GM12878 (cell line): ENCODE results near the gene COL18A1. TPM values are rescaled to one million over a fixed set of nuclear protein-coding genes. Genes with fewer than 3 reads are reported as not detected.

Source experiments
- ATAC-seq: fragments of 200-7000 bp; cut with Tn5 transposase; 3 replicates; pipeline ENCODE4 v1.9.1; 2020; ENCODE audit warnings: mild to moderate bottlenecking, moderate library complexity
- BruUV-seq: library from RNA; stranded (reverse); fragments of 400-500 nt; replicated peaks from 2 replicates; lab custom pipeline; 2021; lab: Mats Ljungman, UMichigan
- CTCF ChIA-PET: fragments of 300-600 bp; sonication (Branson Sonifier 250); formaldehyde crosslinking; extraction: SDS; loops from one replicate; lab custom pipeline; 2021; ENCODE audit warnings: inconsistent platforms; lab: Yijun Ruan, JAX
- POLR2A ChIA-PET: fragments of 350-600 bp; formaldehyde crosslinking; extraction: SDS; loops from one replicate; lab custom pipeline; 2021; ENCODE audit warnings: inconsistent platforms; lab: Charles Lee
- RAD21 ChIA-PET: fragments of 300-600 bp; sonication (Branson Sonifier 250); formaldehyde crosslinking; loops from one replicate; lab custom pipeline; 2023; ENCODE audit warnings: antibody characterized with exemption; ENCODE audit not compliant: unreplicated experiment; lab: Charles Lee
- SMC1A ChIA-PET: fragments of 300-600 bp; sonication (Branson Sonifier 250); formaldehyde crosslinking; loops from one replicate; lab custom pipeline; 2023; ENCODE audit not compliant: unreplicated experiment, uncharacterized antibody; lab: Charles Lee
- DNase-seq: peaks from one replicate; pipeline ENCODE4 v3.0.0-alpha.2; 2011; ENCODE audit warnings: low read depth, low spot score
- FAIRE-seq: peaks from 3 replicates; lab custom pipeline; 2011; peaks lifted over from hg19 to GRCh38; lab: Jason Lieb, UNC
- H2AFZ ChIP-seq: 2 replicates; pipeline ENCODE4 v1.6.0; 2011; ENCODE audit warnings: low read depth, low read length, control low read depth; ENCODE audit not compliant: control insufficient read depth
- H3K27ac ChIP-seq: 2 replicates; pipeline ENCODE4 v1.5.1; 2011; ENCODE audit warnings: control low read depth; ENCODE audit not compliant: control insufficient read depth, insufficient read depth
- H3K27me3 ChIP-seq, 2 experiments: replicated peaks in 1 of 2; 2 replicates each; pipeline versions ENCODE4 v1.6.0 to v1.6.1; 2011; ENCODE audit warnings: low read length in 1 of 2; ENCODE audit not compliant: control insufficient read depth in 2 of 2, insufficient read depth in 2 of 2
- H3K36me3 ChIP-seq, 2 experiments: 2 replicates each; pipeline ENCODE4 v1.5.1; 2011; ENCODE audit warnings: low read length in 1 of 2; ENCODE audit not compliant: control insufficient read depth in 2 of 2, insufficient read depth in 2 of 2
- H3K4me1 ChIP-seq: 2 replicates; pipeline ENCODE4 v1.6.1; 2011; ENCODE audit warnings: mild to moderate bottlenecking, low read length, moderate library complexity, mixed read lengths; ENCODE audit not compliant: control insufficient read depth, insufficient read depth
- H3K4me2 ChIP-seq: 2 replicates; pipeline ENCODE4 v1.6.0; 2011; ENCODE audit warnings: control low read depth; ENCODE audit not compliant: control insufficient read depth, insufficient read depth
- H3K4me3 ChIP-seq: fragments of 200-600 bp; sonication (generic); 2 replicates; pipeline ENCODE4 v1.5.1; 2016
- H3K79me2 ChIP-seq: 2 replicates; pipeline ENCODE4 v1.6.0; 2011; ENCODE audit warnings: low read length; ENCODE audit not compliant: control insufficient read depth, insufficient read depth
- H3K9ac ChIP-seq: 2 replicates; pipeline ENCODE4 v1.8.0; 2011; ENCODE audit warnings: low read length, control low read depth, mixed read lengths; ENCODE audit not compliant: control insufficient read depth, insufficient read depth
- H3K9me3 ChIP-seq: replicated peaks from 3 replicates; pipeline ENCODE4 v1.5.1; 2011; ENCODE audit warnings: mild to moderate bottlenecking, low read length; ENCODE audit not compliant: control insufficient read depth, insufficient read depth
- H4K20me1 ChIP-seq: 2 replicates; pipeline ENCODE4 v1.6.0; 2011; ENCODE audit not compliant: control insufficient read depth, insufficient read depth
- CHD1 ChIP-seq: IDR thresholded peaks from 2 replicates; pipeline ENCODE4 v1.6.1; 2012; ENCODE audit warnings: low read depth, low read length, improper control_type of control experiment
- EZH2 ChIP-seq: IDR thresholded peaks from 2 replicates; pipeline ENCODE4 v1.6.1; 2012; ENCODE audit warnings: low read depth, mild to moderate bottlenecking, control low read depth, inconsistent platforms, low read length, borderline replicate concordance; ENCODE audit not compliant: control insufficient read depth
- HDGF ChIP-seq: fragments of 450-650 bp; IDR thresholded peaks from 2 replicates; pipeline ENCODE4 v1.6.1; 2016; ENCODE audit warnings: antibody characterized with exemption
- HSF1 ChIP-seq: fragments of 150-350 bp; IDR thresholded peaks from 2 replicates; pipeline ENCODE4 v1.6.1; 2014; ENCODE audit warnings: mild to moderate bottlenecking, low read depth, low read length
- IKZF1 ChIP-seq: fragments of 450-650 bp; conservative IDR thresholded peaks from 2 replicates; pipeline ENCODE4 v1.6.1; 2017; ENCODE audit warnings: antibody characterized with exemption, mild to moderate bottlenecking
- PAX5 ChIP-seq: IDR thresholded peaks from 2 replicates; pipeline ENCODE4 v1.6.1; 2011; ENCODE audit warnings: low read depth, low read length, borderline replicate concordance
- PAX8 ChIP-seq: fragments of 450-650 bp; IDR thresholded peaks from 2 replicates; pipeline ENCODE4 v1.6.1; 2017; ENCODE audit warnings: mild to moderate bottlenecking, moderate library complexity
- PBX3 ChIP-seq: IDR thresholded peaks from 2 replicates; pipeline ENCODE4 v1.6.1; 2011; ENCODE audit warnings: mild to moderate bottlenecking, low read depth, low read length, moderate library complexity; ENCODE audit not compliant: insufficient replicate concordance
- PKNOX1 ChIP-seq: fragments of 450-650 bp; IDR thresholded peaks from 2 replicates; pipeline ENCODE4 v1.6.1; 2016; ENCODE audit warnings: mild to moderate bottlenecking
- POLR2AphosphoS5 ChIP-seq: IDR thresholded peaks from 2 replicates; pipeline ENCODE4 v1.6.1; 2011; ENCODE audit warnings: mild to moderate bottlenecking, low read length, inconsistent platforms
- SP1 ChIP-seq: IDR thresholded peaks from one replicate; pipeline ENCODE4 v1.6.1; 2011; ENCODE audit warnings: low read depth, low read length
- SPI1 ChIP-seq: IDR thresholded peaks from 2 replicates; pipeline ENCODE4 v1.6.1; 2011; ENCODE audit warnings: low read depth, mild to moderate bottlenecking, low read length, moderate library complexity, borderline replicate concordance; ENCODE audit not compliant: insufficient read depth
- TAF1 ChIP-seq: IDR thresholded peaks from 2 replicates; pipeline ENCODE4 v1.6.1; 2011; ENCODE audit warnings: mild to moderate bottlenecking, low read depth, low read length, borderline replicate concordance
- ZNF622 ChIP-seq: fragments of 450-650 bp; IDR thresholded peaks from 2 replicates; pipeline ENCODE4 v1.6.1; 2017; ENCODE audit warnings: mild to moderate bottlenecking, inconsistent platforms
- WGBS: methylation state at CpG from one replicate; pipeline ENCODE4 v1.1.6; 2016; ENCODE audit warnings: low lambda C conversion rate; ENCODE audit not compliant: insufficient replicate concordance, insufficient coverage; ENCODE audit errors: missing lambda C conversion rate; 5-methylcytosine and 5-hydroxymethylcytosine counted together
- in situ Hi-C: fragments of 300-500 bp; cut with MboI; formaldehyde crosslinking; loops from 9 replicates; pipeline ENCODE4 v1.14.3; 2018; ENCODE audit warnings: mixed read lengths
- intact Hi-C: fragments of 100-400 bp; cut with micrococcal nuclease; formaldehyde crosslinking; loops from one replicate; pipeline ENCODE4 v1.14.2; 2022; ENCODE audit not compliant: unreplicated experiment
- polyA plus RNA-seq, 11 experiments: library from polyadenylated mRNA; depleted of rRNA in 4 of 11; unstranded in 6 of 11; stranded (reverse) in 5 of 11; fragments of >200 nt; fragmentation: Nextera tagmentation in 4 of 11; fragmentation: Illumina TruSeq in 1 of 11; extraction: Ambion mirVana in 4 of 11; extraction: Trizol in 1 of 11; gene quantifications; 1 replicate in 1 of 11; 2 replicates in 10 of 11; pipeline versions ENCODE4 v1.2.1 to v1.2.3, GENCODE V29; 2011 to 2016; ENCODE audit warnings: inconsistent platforms in 2 of 11, missing spikeins in 2 of 11, low read depth in 1 of 11
- total RNA-seq, 4 experiments: library from RNA; depleted of rRNA in 3 of 4; stranded (reverse); fragments of >200 nt in 3 of 4; fragmentation: Illumina TruSeq in 1 of 4; extraction: Trizol in 1 of 4; gene quantifications; 2 replicates each; pipeline versions ENCODE4 v1.2.1 to v1.2.3, GENCODE V29; 2013 to 2021

The COL18A1 gene
- total and polyA plus RNA-seq, 10 of the 15 experiments (the other 5 are each of a cell fraction or from before 2014, with no cell fraction given): under 0.01 to 0.49 (median 0.09) TPM; not detected in 3

GRCh38 chr21:45543710-45544448 is 138.9 kb downstream of the COL18A1 start (continued):
- TF ChIP-seq IKZF1 (peak; percentile 63), PKNOX1 (no peak), SPI1 (0 out of 2 replicates have a peak, but pooled peaks have one; percentile 5), PAX5 (peak; percentile 85)
- TF ChIP-seq, all 136 proteins: peak for 8

- no peaks in the 10 kb centered on the region for H3K27me3 ChIP-seq
- H3K4me2 ChIP-seq: no peak overlapping the region
- H2AFZ ChIP-seq: no peak overlapping the region
- no peak overlapping the region for H3K4me3 ChIP-seq
- no peak overlapping the region for H3K27ac ChIP-seq
- peak overlapping the region; percentile 69 for H3K9ac ChIP-seq
- BruUV-seq: no TSS peak
- H3K9me3 ChIP-seq: no peaks in the 10 kb centered on the region
- H4K20me1 ChIP-seq: no peaks in the 10 kb centered on the region
- ChIA-PET RAD21 (no interaction called here), SMC1A (no interaction called here), CTCF (no interaction called here), POLR2A (interaction anchor here (0.7 kb wide), 1 partner anchor 100 kb away, joined by 4 read pairs; no protein-coding TSS in a partner anchor)
- DNase-seq (no peak), FAIRE-seq (no peak), ATAC-seq (no peak)
- H3K79me2 ChIP-seq: peaks cover 22% of the 10 kb centered on the region
- intact Hi-C loops: loop anchor here (10.0 kb wide), 1 partner anchor 70 kb away; no protein-coding TSS in a partner anchor
- peaks cover 14% of the 10 kb centered on the region for H3K4me1 ChIP-seq
- in situ Hi-C loops: no loop called here
- H3K36me3 ChIP-seq: no peaks in the 10 kb centered on the region; a peak in 1 of 4 replicates
- TF ChIP-seq TAF1 (no peak), ZNF622 (no peak), HDGF (no peak), CHD1 (no peak), HSF1 (no peak), POLR2AphosphoS5 (no peak), PAX8 (no peak), PAX5 (no peak), SP1 (no peak), PBX3 (no peak), EZH2 (no peak)
- 88% methylated on average over 18 of the region's 18 CpGs for WGBS
Measured at GRCh38 chr21:45544449-45545235, 139.7 kb downstream of the COL18A1 start.
